ENCODE measurements around the gene BTF3L4.

BTF3L4 gene

DNA sequence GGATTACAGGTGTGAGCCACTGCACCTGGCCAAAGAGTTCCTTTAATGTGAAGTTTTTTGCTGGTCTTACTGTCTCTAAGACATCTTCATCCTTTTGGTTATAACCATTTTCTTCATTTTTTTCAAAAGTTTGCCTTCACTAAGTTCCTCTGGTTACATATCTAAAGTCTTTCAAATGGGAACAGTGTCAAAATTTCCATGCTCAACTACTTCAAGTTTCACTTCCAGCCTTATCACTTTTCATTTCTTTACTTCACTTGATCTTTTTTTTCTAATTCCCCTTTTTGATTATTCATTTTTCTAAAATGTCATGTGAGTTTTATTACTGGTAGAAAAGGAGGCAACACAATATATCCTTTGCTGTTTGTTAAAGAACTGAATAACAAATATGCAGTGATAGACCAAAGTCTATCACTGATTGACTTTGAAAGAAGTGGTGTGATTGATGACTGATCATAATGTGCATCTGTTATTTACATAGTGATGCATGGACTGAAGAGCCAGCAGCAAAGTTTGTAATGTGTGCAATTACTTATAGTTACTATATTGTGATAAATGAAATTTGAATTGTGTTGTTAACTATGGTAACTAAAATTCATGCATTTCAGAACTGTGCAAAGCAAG, 69.8 kb downstream of the BTF3L4 start:
- TF ChIP-seq, protein P1, sequence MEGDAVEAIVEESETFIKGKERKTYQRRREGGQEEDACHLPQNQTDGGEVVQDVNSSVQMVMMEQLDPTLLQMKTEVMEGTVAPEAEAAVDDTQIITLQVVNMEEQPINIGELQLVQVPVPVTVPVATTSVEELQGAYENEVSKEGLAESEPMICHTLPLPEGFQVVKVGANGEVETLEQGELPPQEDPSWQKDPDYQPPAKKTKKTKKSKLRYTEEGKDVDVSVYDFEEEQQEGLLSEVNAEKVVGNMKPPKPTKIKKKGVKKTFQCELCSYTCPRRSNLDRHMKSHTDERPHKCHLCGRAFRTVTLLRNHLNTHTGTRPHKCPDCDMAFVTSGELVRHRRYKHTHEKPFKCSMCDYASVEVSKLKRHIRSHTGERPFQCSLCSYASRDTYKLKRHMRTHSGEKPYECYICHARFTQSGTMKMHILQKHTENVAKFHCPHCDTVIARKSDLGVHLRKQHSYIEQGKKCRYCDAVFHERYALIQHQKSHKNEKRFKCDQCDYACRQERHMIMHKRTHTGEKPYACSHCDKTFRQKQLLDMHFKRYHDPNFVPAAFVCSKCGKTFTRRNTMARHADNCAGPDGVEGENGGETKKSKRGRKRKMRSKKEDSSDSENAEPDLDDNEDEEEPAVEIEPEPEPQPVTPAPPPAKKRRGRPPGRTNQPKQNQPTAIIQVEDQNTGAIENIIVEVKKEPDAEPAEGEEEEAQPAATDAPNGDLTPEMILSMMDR (conservative IDR thresholded peaks at IDR 0.05; ENCODE audit: low read length): no peak
- H3K4me3 ChIP-seq (ENCODE audit: low read length): no peak overlapping the region
- DNase-seq (ENCODE audit: low read depth): no peak

DNA sequence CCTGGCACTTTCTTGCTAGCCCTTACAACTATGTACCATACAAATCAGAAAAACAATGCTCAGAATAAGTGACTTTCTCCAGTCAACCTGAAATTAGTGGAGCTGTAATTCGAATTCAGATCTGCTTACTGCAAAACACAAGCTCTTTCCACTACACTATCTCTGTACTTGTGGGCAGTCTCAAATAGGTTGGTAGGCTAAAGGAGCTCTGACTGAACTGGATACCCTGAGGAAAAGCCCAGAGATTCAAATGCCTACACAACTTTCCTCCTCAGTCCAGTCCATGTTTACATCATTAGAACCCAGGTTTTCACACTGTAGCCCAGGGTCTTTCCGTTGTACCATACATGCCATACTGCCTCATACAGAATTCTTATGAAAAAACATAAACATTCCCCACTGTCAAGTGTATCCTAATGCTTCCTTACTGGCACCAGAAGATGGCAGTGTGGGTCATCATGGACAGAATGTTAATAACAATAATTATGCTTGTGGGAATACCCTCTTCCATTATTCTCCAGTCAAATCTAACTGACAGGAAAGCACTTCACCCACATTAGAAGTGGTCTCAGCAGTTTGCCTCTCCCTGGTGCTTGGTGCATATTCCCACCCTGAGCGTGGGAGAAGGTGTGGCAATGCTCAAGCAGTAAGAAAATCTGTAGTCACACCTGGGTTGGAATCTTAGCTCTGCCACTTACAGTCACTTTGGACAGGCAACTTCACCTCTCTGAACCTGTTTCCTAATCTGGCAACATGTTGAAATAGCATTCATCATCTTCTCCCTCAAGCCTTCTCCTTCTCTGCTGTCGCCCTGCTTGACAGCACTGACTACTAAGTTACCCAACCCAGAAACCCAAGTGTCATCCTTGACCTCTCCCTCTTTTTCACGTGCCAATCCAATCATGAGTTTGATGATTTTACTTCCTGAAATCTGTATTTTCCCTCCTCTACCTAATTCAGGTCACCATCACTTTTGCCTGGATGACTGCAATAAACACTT, 71.4 kb downstream of the BTF3L4 start:
- no peak overlapping the region for H3K4me3 ChIP-seq (ENCODE audit: low read length)
- peak; percentile 69 for DNase-seq (ENCODE audit: low read depth)
- TF ChIP-seq, protein P1 (conservative IDR thresholded peaks at IDR 0.05; ENCODE audit: low read length): peak; percentile 90

DNA sequence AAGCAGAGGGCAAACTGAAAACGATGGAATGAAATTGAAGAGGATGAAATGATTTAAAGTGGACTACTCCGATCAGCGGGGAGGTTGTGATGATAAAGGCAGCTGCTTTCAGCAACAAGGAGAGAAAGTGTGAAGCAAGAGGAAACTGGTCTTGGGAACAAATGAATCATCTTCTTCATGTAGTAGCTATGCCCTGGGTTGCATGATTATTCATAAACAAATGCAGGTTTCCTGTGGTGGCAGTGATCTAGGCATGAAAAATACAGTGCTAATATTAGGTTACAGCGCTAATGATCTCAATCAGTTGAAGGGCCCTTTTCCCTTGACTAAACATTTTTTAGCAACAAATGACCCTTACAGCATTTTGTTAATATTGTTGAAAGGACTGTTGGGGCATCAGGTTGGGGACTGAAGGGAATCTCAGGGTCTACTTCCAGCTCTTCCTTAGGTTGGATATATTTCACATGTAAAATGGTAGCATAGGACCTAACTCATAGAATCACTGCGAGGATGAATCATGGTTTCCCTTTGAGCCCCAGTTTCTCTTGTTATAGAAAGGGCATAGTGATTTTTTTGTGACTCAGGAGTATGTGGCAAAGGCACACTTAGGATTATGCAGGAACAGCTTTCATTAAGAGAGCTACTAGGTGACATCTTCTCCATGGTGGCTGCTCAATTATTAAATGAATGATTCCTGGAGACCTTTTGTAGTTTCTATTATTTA, 83.9 kb downstream of the BTF3L4 start:
- TF ChIP-seq, protein P1 (conservative IDR thresholded peaks at IDR 0.05; ENCODE audit: low read length): no peak
- 0 out of 2 replicates have a peak overlapping the region, but pooled peaks have one; percentile 2 for H3K4me3 ChIP-seq (ENCODE audit: low read length)
- DNase-seq (ENCODE audit: low read depth): peak; percentile 90
